Stomach (tissue), 9 donors: Measurements from ENCODE around the gene PLXDC1. TPM values are rescaled to one million over a fixed set of nuclear protein-coding genes. Genes with fewer than 3 reads are reported as not detected.
"Not testable (repeated sequence)": the region's sequence is repeated elsewhere in the genome, so short reads cannot be mapped to it uniquely, and the experiment has no call there.

ENCODE experiments used
- DNase-seq, 2 donors: peaks; one replicate each; pipeline versions ENCODE4 v3.0.0 to v3.0.0-alpha.2; 2013 to 2019
- H3K27ac ChIP-seq, 5 donors: fragments of 200-600 bp in 4 of 5; sonication (generic) in 4 of 5; one replicate each; pipeline ENCODE4 v1.5.1; 2013 to 2019; ENCODE audit warnings: mild to moderate bottlenecking in 1 of 5, moderate library complexity in 1 of 5
- H3K27me3 ChIP-seq, 3 donors: fragments of 200-600 bp; sonication (generic); one replicate each; pipeline ENCODE4 v1.5.1; 2017 to 2019; ENCODE audit warnings: mixed run types in 1 of 3
- H3K36me3 ChIP-seq, 4 donors: fragments of 200-600 bp; sonication (generic); 1 replicate in 3 of 4; 2 replicates in 1 of 4; pipeline ENCODE4 v1.5.1; 2016 to 2019
- H3K4me1 ChIP-seq, 4 donors: fragments of 200-600 bp; sonication (generic); one replicate each; pipeline ENCODE4 v1.5.1; 2016 to 2019
- H3K4me3 ChIP-seq, 4 donors: fragments of 200-600 bp; sonication (generic) in 3 of 4; one replicate each; pipeline ENCODE4 v1.5.1; 2016 to 2019; ENCODE audit warnings: mild to moderate bottlenecking in 1 of 4
- H3K9me3 ChIP-seq, 4 donors: fragments of 200-600 bp; sonication (generic); one replicate each; pipeline ENCODE4 v1.5.1; 2016 to 2019
- CTCF ChIP-seq, 7 experiments: fragments of 450-650 bp in 4 of 7; fragments of 200-600 bp in 3 of 7; sonication (generic) in 3 of 7; IDR thresholded peaks; one replicate each; pipeline ENCODE4 v1.5.1; 2016 to 2019; ENCODE audit warnings: antibody characterized with exemption in 7 of 7, control low read depth in 2 of 7, mild to moderate bottlenecking in 1 of 7
- EP300 ChIP-seq: sonication (generic); formaldehyde crosslinking; IDR thresholded peaks from one replicate; pipeline ENCODE4 v1.6.1; 2017; ENCODE audit warnings: antibody characterized with exemption
- POLR2A ChIP-seq, 4 donors: fragments of 450-650 bp; IDR thresholded peaks; one replicate each; pipeline ENCODE4 v1.6.1; 2016; ENCODE audit warnings: antibody characterized with exemption in 4 of 4, control low read depth in 2 of 4, mild to moderate bottlenecking in 1 of 4, moderate library complexity in 1 of 4
- POLR2AphosphoS5 ChIP-seq, 3 donors: sonication (generic); formaldehyde crosslinking; IDR thresholded peaks; one replicate each; pipeline ENCODE4 v1.6.1; 2016; ENCODE audit warnings: antibody characterized with exemption in 3 of 3
- WGBS, 5 donors: extraction: QIAGEN DNeasy Blood & Tissue Kit in 3 of 5; methylation state at CpG; one replicate each; pipeline versions ENCODE4 v1.1.5 to v1.1.7; 2013 to 2018; 5-methylcytosine and 5-hydroxymethylcytosine counted together
- intact Hi-C: fragments of 100-400 bp; cut with DNase I; formaldehyde crosslinking; loops from one replicate; pipeline ENCODE4 v1.15.1; 2023; ENCODE audit warnings: low total_unique reads
- polyA plus RNA-seq, 3 donors: library from polyadenylated mRNA; stranded (reverse); fragments of 200-250 nt; gene quantifications; one replicate each; pipeline ENCODE4 v1.2.3, GENCODE V29; 2013
- total RNA-seq, 5 donors: library from RNA; depleted of rRNA; stranded (reverse); fragments of >200 nt; gene quantifications; one replicate each; pipeline versions ENCODE4 v1.1.0 to v1.2.3, GENCODE V29; 2014 to 2016
- donor health status: healthy with polysubstance abuse.
- donor health status: Bipolar disorder and iron deficiency.
- donor health status: healthy.

PLXDC1 gene
- total and polyA plus RNA-seq, 8 donors = 0.58 to 77.2 (median 4.4) TPM

- Histone ChIP-seq H3K27me3 (peaks cover 0 to 21% (median 8%) of the 10 kb centered on the region in 3 donors), H3K36me3 (no peaks in the 10 kb centered on the region), H3K9me3 (no peaks in the 10 kb centered on the region), H3K4me1 (peaks cover 11 to 21% (median 16%) of the 10 kb centered on the region in 4 donors), H3K4me3 (no peak overlapping the region), H3K27ac (no peak overlapping the region)
- TF ChIP-seq EP300 = no peak
- no peak for TF ChIP-seq CTCF (IDR thresholded peaks at IDR 0.05)
- TF ChIP-seq POLR2AphosphoS5 (IDR thresholded peaks at IDR 0.05) = no peak
- no peak for TF ChIP-seq POLR2A (IDR thresholded peaks at IDR 0.05)
- no peak for DNase-seq
- intact Hi-C loops = no loop called here
- 90 to 92% (median 91%) methylated on average over 6 of the region's 6 CpGs for WGBS, 5 donors
These were observed 128.5 kb downstream of the PLXDC1 start for GRCh38 chr17:39022924-39023323.

- H3K36me3 ChIP-seq, H3K9me3 ChIP-seq, H3K4me3 ChIP-seq, H3K27ac ChIP-seq, H3K27me3 ChIP-seq, H3K4me1 ChIP-seq, DNase-seq, intact Hi-C loops: not testable (repeated sequence)
- 93 to 96% (median 95%) methylated on average over 6 of the region's 6 CpGs for WGBS, 5 donors
These were observed 131.4 kb downstream of the PLXDC1 start for GRCh38 chr17:39020037-39020436.

GRCh38 chr17:39018267-39019134 lies 132.9 kb downstream of the PLXDC1 start:
- Histone ChIP-seq H3K36me3 (no peaks in the 10 kb centered on the region), H3K4me3 (no peak overlapping the region), H3K4me1 (peaks cover 0 to 9% (median 3%) of the 10 kb centered on the region in 4 donors), H3K27ac (peak overlapping the region in 3 of 5 donors; percentile 13 to 61 (median 49)), H3K9me3 (no peaks in the 10 kb centered on the region), H3K27me3 (no peaks in the 10 kb centered on the region)
- 69 to 77% (median 74%) methylated on average over 11 of the region's 11 CpGs for WGBS, 5 donors
- DNase-seq = peak in 1 of 2 donors; percentile 7
- TF ChIP-seq CTCF (IDR thresholded peaks at IDR 0.05) = no peak
- no peak for TF ChIP-seq EP300
- no peak for TF ChIP-seq POLR2A (IDR thresholded peaks at IDR 0.05)
- TF ChIP-seq POLR2AphosphoS5 (IDR thresholded peaks at IDR 0.05) = peak in 1 of 3 donors; percentile 12
- intact Hi-C loops = no loop called here

GRCh38 chr17:39016193-39017153 lies 135.0 kb downstream of the PLXDC1 start:
- no peaks in the 10 kb centered on the region for H3K9me3 ChIP-seq
- H3K4me1 ChIP-seq = peaks cover 0 to 9% (median 3%) of the 10 kb centered on the region in 4 donors
- H3K27ac ChIP-seq = peak overlapping the region in 2 of 5 donors; percentile 28 to 50
- no peaks in the 10 kb centered on the region for H3K36me3 ChIP-seq
- 62 to 71% (median 68%) methylated on average over 8 to 9 of the region's 9 CpGs for WGBS, 5 donors
- DNase-seq = peak in 1 of 2 donors; percentile 19
- no peak overlapping the region for H3K4me3 ChIP-seq
- H3K27me3 ChIP-seq = peaks cover 0 to 3% (median 0%) of the 10 kb centered on the region in 3 donors
- TF ChIP-seq POLR2AphosphoS5 (IDR thresholded peaks at IDR 0.05) (no peak), POLR2A (IDR thresholded peaks at IDR 0.05) (no peak), CTCF (IDR thresholded peaks at IDR 0.05) (no peak), EP300 (no peak)
- intact Hi-C loops = no loop called here
